ENCODE data around the gene AKAP4. TPM values are rescaled to one million over a fixed set of nuclear protein-coding genes. Genes with fewer than 3 reads are reported as not detected.

The AKAP4 gene
- total and polyA plus RNA-seq, 2 donors (not counting 1 experiment from before 2014, with no cell fraction given) = not detected

- no peaks in the 10 kb centered on the region for H3K9me3 ChIP-seq (ENCODE audit: control insufficient read depth, insufficient read depth, low read depth, low read length)
- no peak overlapping the region for H3K27ac ChIP-seq (ENCODE audit: insufficient read depth, low read length)
- no peak overlapping the region for H3K4me3 ChIP-seq (replicated peaks in 1 of 4; ENCODE audit: control extremely low read depth in 1 of 4, insufficient read depth in 1 of 4, low read depth in 3 of 4, low read length in 4 of 4)
- H3K27me3 ChIP-seq (ENCODE audit: control insufficient read depth, insufficient read depth, low read length) = no peaks in the 10 kb centered on the region
- TF ChIP-seq CTCF (conservative IDR thresholded peaks at IDR 0.05 in 1 of 2, IDR thresholded peaks at IDR 0.05 in 1 of 2; ENCODE audit: low read depth in 1 of 2, low read length in 2 of 2) (no peak), EZH2 (IDR thresholded peaks at IDR 0.05; ENCODE audit: low read length, missing control alignments) (no peak)
- H4K20me1 ChIP-seq (ENCODE audit: control insufficient read depth, extremely low read depth, insufficient read depth, low read length) = no peaks in the 10 kb centered on the region
- H3K4me2 ChIP-seq (ENCODE audit: extremely low read depth, insufficient read depth, low read length) = no peak overlapping the region
- no peaks in the 10 kb centered on the region for H3K36me3 ChIP-seq (ENCODE audit: control insufficient read depth, insufficient read depth, low read length)
- no peak for DNase-seq (ENCODE audit: low read depth in 2 of 2)
- no peaks in the 10 kb centered on the region for H3K79me2 ChIP-seq (ENCODE audit: control insufficient read depth, insufficient read depth, low read length)
- no peak overlapping the region for H2AFZ ChIP-seq (ENCODE audit: low read length)
- H3K4me1 ChIP-seq (ENCODE audit: control insufficient read depth, extremely low read depth, insufficient read depth, low read length) = no peaks in the 10 kb centered on the region
- H3K9ac ChIP-seq (ENCODE audit: insufficient read depth, low read length) = no peak overlapping the region
These were observed 11.8 kb downstream of the AKAP4 start for GRCh38 chrX:50188859-50189600.

- DNase-seq (ENCODE audit: low read depth in 2 of 2) = no peak
- Histone ChIP-seq H3K79me2 (ENCODE audit: control insufficient read depth, insufficient read depth, low read length) (no peaks in the 10 kb centered on the region), H3K27ac (ENCODE audit: insufficient read depth, low read length) (no peak overlapping the region), H3K9ac (ENCODE audit: insufficient read depth, low read length) (no peak overlapping the region), H3K4me1 (ENCODE audit: control insufficient read depth, extremely low read depth, insufficient read depth, low read length) (no peaks in the 10 kb centered on the region), H2AFZ (ENCODE audit: low read length) (no peak overlapping the region), H3K4me2 (ENCODE audit: extremely low read depth, insufficient read depth, low read length) (no peak overlapping the region), H4K20me1 (ENCODE audit: control insufficient read depth, extremely low read depth, insufficient read depth, low read length) (no peaks in the 10 kb centered on the region), H3K9me3 (ENCODE audit: control insufficient read depth, insufficient read depth, low read depth, low read length) (no peaks in the 10 kb centered on the region), H3K27me3 (ENCODE audit: control insufficient read depth, insufficient read depth, low read length) (no peaks in the 10 kb centered on the region), H3K36me3 (ENCODE audit: control insufficient read depth, insufficient read depth, low read length) (no peaks in the 10 kb centered on the region), H3K4me3 (replicated peaks in 1 of 4; ENCODE audit: control extremely low read depth in 1 of 4, insufficient read depth in 1 of 4, low read depth in 3 of 4, low read length in 4 of 4) (no peak overlapping the region)
- TF ChIP-seq CTCF (conservative IDR thresholded peaks at IDR 0.05 in 1 of 2, IDR thresholded peaks at IDR 0.05 in 1 of 2; ENCODE audit: low read depth in 1 of 2, low read length in 2 of 2) = no peak
- no peak for TF ChIP-seq EZH2 (IDR thresholded peaks at IDR 0.05; ENCODE audit: low read length, missing control alignments)
These were observed 16.9 kb downstream of the AKAP4 start for GRCh38 chrX:50183891-50184290.

GRCh38 chrX:50180073-50180940 lies 20.5 kb downstream of the AKAP4 start:
- Histone ChIP-seq H3K79me2 (ENCODE audit: control insufficient read depth, insufficient read depth, low read length) (no peaks in the 10 kb centered on the region), H3K9ac (ENCODE audit: insufficient read depth, low read length) (no peak overlapping the region), H3K4me2 (ENCODE audit: extremely low read depth, insufficient read depth, low read length) (no peak overlapping the region), H3K27me3 (ENCODE audit: control insufficient read depth, insufficient read depth, low read length) (no peaks in the 10 kb centered on the region), H3K36me3 (ENCODE audit: control insufficient read depth, insufficient read depth, low read length) (no peaks in the 10 kb centered on the region), H3K27ac (ENCODE audit: insufficient read depth, low read length) (no peak overlapping the region), H2AFZ (ENCODE audit: low read length) (no peak overlapping the region), H3K4me1 (ENCODE audit: control insufficient read depth, extremely low read depth, insufficient read depth, low read length) (no peaks in the 10 kb centered on the region), H3K4me3 (replicated peaks in 1 of 4; ENCODE audit: control extremely low read depth in 1 of 4, insufficient read depth in 1 of 4, low read depth in 3 of 4, low read length in 4 of 4) (no peak overlapping the region), H4K20me1 (ENCODE audit: control insufficient read depth, extremely low read depth, insufficient read depth, low read length) (no peaks in the 10 kb centered on the region), H3K9me3 (ENCODE audit: control insufficient read depth, insufficient read depth, low read depth, low read length) (no peaks in the 10 kb centered on the region)
- no peak for DNase-seq (ENCODE audit: low read depth in 2 of 2)
- no peak for TF ChIP-seq EZH2 (IDR thresholded peaks at IDR 0.05; ENCODE audit: low read length, missing control alignments)
- TF ChIP-seq CTCF (conservative IDR thresholded peaks at IDR 0.05 in 1 of 2, IDR thresholded peaks at IDR 0.05 in 1 of 2; ENCODE audit: low read depth in 1 of 2, low read length in 2 of 2) = no peak
